CD14-positive monocyte (primary cell): ENCODE data around the gene UNC5CL. TPM values are rescaled to one million over a fixed set of nuclear protein-coding genes. Genes with fewer than 3 reads are reported as not detected.

Experiments used
- DNase-seq, 3 donors: peaks; one replicate each; pipeline ENCODE4 v3.0.0-alpha.2; 2011 to 2022
- H2AFZ ChIP-seq: 2 replicates; pipeline ENCODE4 v1.6.0; 2012; ENCODE audit warnings: mild to moderate bottlenecking, low read depth, low read length, inconsistent platforms; ENCODE audit not compliant: insufficient read depth, poor library complexity, severe bottlenecking
- H3K27ac ChIP-seq, 2 donors: 1 replicate in 1 of 2; 2 replicates in 1 of 2; pipeline ENCODE4 v1.5.1; 2012 to 2013; ENCODE audit warnings: low read length in 2 of 2, control low read depth in 1 of 2, inconsistent platforms in 1 of 2, low read depth in 1 of 2, mild to moderate bottlenecking in 1 of 2
- H3K27me3 ChIP-seq, 2 donors: one replicate each; pipeline versions ENCODE4 v1.6.0 to v1.6.1; 2011 to 2013; ENCODE audit warnings: low read length in 2 of 2; ENCODE audit not compliant: control insufficient read depth in 2 of 2, insufficient read depth in 2 of 2
- H3K36me3 ChIP-seq, 2 donors: replicated peaks in 1 of 2; 1 replicate in 1 of 2; 2 replicates in 1 of 2; pipeline versions ENCODE4 v1.5.1 to v1.6.1; 2012 to 2013; ENCODE audit warnings: low read length in 2 of 2, control low read depth in 1 of 2, inconsistent platforms in 1 of 2, mild to moderate bottlenecking in 1 of 2; ENCODE audit not compliant: insufficient read depth in 2 of 2, control insufficient read depth in 1 of 2
- H3K4me1 ChIP-seq, 2 donors: 1 replicate in 1 of 2; 2 replicates in 1 of 2; pipeline versions ENCODE4 v1.5.1 to v1.6.1; 2012 to 2013; ENCODE audit warnings: low read length in 2 of 2, control low read depth in 1 of 2, inconsistent platforms in 1 of 2, mild to moderate bottlenecking in 1 of 2, moderate library complexity in 1 of 2; ENCODE audit not compliant: insufficient read depth in 2 of 2, control insufficient read depth in 1 of 2
- H3K4me2 ChIP-seq: replicated peaks from 2 replicates; pipeline ENCODE3; 2012; ENCODE audit warnings: low read length, moderate library complexity, mild to moderate bottlenecking; ENCODE audit not compliant: poor library complexity, severe bottlenecking; ENCODE audit errors: extremely low read depth
- H3K4me3 ChIP-seq, 3 experiments: fragments of 200-600 bp in 1 of 3; sonication (generic) in 1 of 3; replicated peaks in 1 of 3; 1 replicate in 2 of 3; 2 replicates in 1 of 3; pipeline ENCODE4 v1.5.1; 2011 to 2013; ENCODE audit warnings: low read length in 3 of 3, mild to moderate bottlenecking in 3 of 3, control low read depth in 2 of 3, low read depth in 2 of 3, inconsistent platforms in 1 of 3, moderate library complexity in 1 of 3
- H3K79me2 ChIP-seq: 2 replicates; pipeline ENCODE4 v1.6.0; 2012; ENCODE audit warnings: mild to moderate bottlenecking, control low read depth, inconsistent platforms, low read length, moderate library complexity; ENCODE audit not compliant: insufficient read depth
- H3K9ac ChIP-seq: 2 replicates; pipeline ENCODE4 v1.6.0; 2017; ENCODE audit warnings: low read length, mild to moderate bottlenecking; ENCODE audit not compliant: insufficient read depth, poor library complexity, severe bottlenecking
- H3K9me3 ChIP-seq, 2 donors: replicated peaks in 1 of 2; 1 replicate in 1 of 2; 2 replicates in 1 of 2; pipeline versions ENCODE4 v1.5.1 to v1.6.1; 2012 to 2013; ENCODE audit warnings: low read length in 2 of 2, control low read depth in 1 of 2; ENCODE audit not compliant: control insufficient read depth in 1 of 2, insufficient read depth in 1 of 2
- H4K20me1 ChIP-seq: 2 replicates; pipeline ENCODE4 v1.6.0; 2012; ENCODE audit warnings: mild to moderate bottlenecking, low read length, control low read depth, moderate library complexity; ENCODE audit not compliant: insufficient read depth
- H3K27ac Mint-ChIP-seq, 7 donors: one replicate each; pipeline ENCODE4 v1.8.0; 2020; ENCODE audit warnings: mild to moderate bottlenecking in 7 of 7, mixed read lengths in 7 of 7, moderate library complexity in 6 of 7, inconsistent platforms in 2 of 7
- H3K27me3 Mint-ChIP-seq, 3 donors: one replicate each; pipeline ENCODE4 v1.8.0; 2021 to 2022; ENCODE audit warnings: low read depth in 3 of 3, mild to moderate bottlenecking in 3 of 3, mixed read lengths in 3 of 3, moderate library complexity in 3 of 3, inconsistent platforms in 1 of 3
- H3K36me3 Mint-ChIP-seq, 2 donors: one replicate each; pipeline ENCODE4 v1.8.0; 2020; ENCODE audit warnings: mixed read lengths in 2 of 2, inconsistent platforms in 1 of 2, mild to moderate bottlenecking in 1 of 2
- H3K4me1 Mint-ChIP-seq: one replicate; pipeline ENCODE4 v1.8.0; 2020; ENCODE audit warnings: mild to moderate bottlenecking, mixed read lengths
- H3K4me3 Mint-ChIP-seq, 2 donors: one replicate each; pipeline ENCODE4 v1.8.0; 2020; ENCODE audit warnings: mild to moderate bottlenecking in 2 of 2, mixed read lengths in 2 of 2, moderate library complexity in 1 of 2
- H3K9me3 Mint-ChIP-seq, 7 donors: one replicate each; pipeline ENCODE4 v1.8.0; 2020 to 2022; ENCODE audit warnings: mixed read lengths in 7 of 7, mild to moderate bottlenecking in 6 of 7, moderate library complexity in 6 of 7, inconsistent platforms in 2 of 7
- CTCF ChIP-seq: fragments of 200-600 bp; IDR thresholded peaks from one replicate; pipeline ENCODE4 v1.8.0; 2022; ENCODE audit warnings: antibody characterized with exemption, mild to moderate bottlenecking
- WGBS: methylation state at CpG from one replicate; pipeline ENCODE4 v1.1.5; 2013; ENCODE audit warnings: missing lambda C conversion rate; ENCODE audit not compliant: insufficient coverage; 5-methylcytosine and 5-hydroxymethylcytosine counted together
- intact Hi-C, 2 donors: fragments of 100-400 bp; cut with micrococcal nuclease; formaldehyde crosslinking; loops; one replicate each; pipeline versions ENCODE4 v1.15.0 to v1.15.1; 2023
- polyA plus RNA-seq, 3 donors: library from polyadenylated mRNA; depleted of rRNA in 1 of 3; unstranded in 2 of 3; stranded (reverse) in 1 of 3; fragments of 300-500 nt in 2 of 3; fragments of >200 nt in 1 of 3; fragmentation: Illumina TruSeq in 2 of 3; gene quantifications; 1 replicate in 2 of 3; 2 replicates in 1 of 3; pipeline ENCODE4 v1.2.3, GENCODE V29; 2012 to 2021

Gene UNC5CL
- polyA plus RNA-seq, 3 donors, result 0.09 to 2.3 TPM; not detected in 1

GRCh38 chr6:41038205-41038604 lies 816 bp downstream of the UNC5CL start:
- H3K27ac Mint-ChIP-seq, result no peak overlapping the region

DNA sequence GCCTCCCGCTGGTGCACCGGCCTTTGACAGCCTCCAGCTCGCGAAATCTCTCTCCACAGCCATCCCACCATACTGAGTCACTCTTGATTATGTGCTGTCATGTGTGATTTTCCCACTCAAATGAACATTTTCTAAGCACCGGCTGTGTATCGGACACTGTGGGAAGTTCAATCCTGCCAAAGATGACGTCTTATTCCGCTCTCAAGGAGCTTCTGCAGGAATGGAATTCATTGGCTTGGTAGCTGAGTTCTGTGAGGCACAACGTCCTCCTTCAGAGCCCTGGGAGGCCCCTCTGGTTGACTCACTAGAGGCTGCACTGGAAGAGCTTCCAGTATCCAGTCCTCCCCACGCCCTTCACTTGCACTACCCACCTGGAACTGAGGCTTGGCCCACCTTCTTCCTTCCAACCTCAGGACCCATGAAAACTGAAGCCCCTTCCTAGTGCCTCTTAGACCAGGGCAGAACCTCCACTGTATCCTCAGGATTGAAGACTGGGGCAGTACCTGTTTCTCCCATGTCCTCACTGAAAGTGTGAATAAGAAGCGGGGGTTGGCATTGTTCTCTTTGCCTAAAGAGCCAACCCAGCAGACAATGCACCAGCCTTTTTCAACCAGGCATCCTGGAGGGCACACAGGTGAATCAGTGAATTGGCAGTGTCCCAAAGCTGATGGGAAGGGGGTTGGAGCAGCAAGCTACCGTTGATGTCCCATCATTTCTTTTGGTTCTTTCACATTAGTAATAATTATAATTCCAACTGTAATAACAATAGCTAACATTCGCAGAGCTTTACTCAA lies 1.7 kb downstream of the UNC5CL start:
- Histone ChIP-seq H3K4me1 (no peaks in the 10 kb centered on the region), H3K79me2 (no peaks in the 10 kb centered on the region), H3K9ac (no peak overlapping the region), H3K36me3 (no peaks in the 10 kb centered on the region), H3K9me3 (no peaks in the 10 kb centered on the region), H3K27me3 (no peaks in the 10 kb centered on the region), H3K27ac (no peak overlapping the region), H3K4me3 (no peak overlapping the region), H3K4me2 (no peak overlapping the region), H4K20me1 (no peaks in the 10 kb centered on the region), H2AFZ (no peak overlapping the region)
- 94% methylated on average over 6 of the region's 13 CpGs for WGBS
- Mint-ChIP-seq H3K27ac (no peak overlapping the region), H3K9me3 (no peaks in the 10 kb centered on the region), H3K4me3 (no peak overlapping the region), H3K27me3 (peaks cover 0 to 6% (median 0%) of the 10 kb centered on the region in 3 donors), H3K36me3 (no peaks in the 10 kb centered on the region), H3K4me1 (peaks cover 8% of the 10 kb centered on the region)
- no peak for TF ChIP-seq CTCF
- DNase-seq, result no peak
- intact Hi-C loops, result no loop called here

More at GRCh38 chr6:41038205-41038604, 816 bp downstream of the UNC5CL start:
- WGBS, result 100% methylated on average over 2 of the region's 3 CpGs
- no peak overlapping the region for H2AFZ ChIP-seq
- H3K4me3 ChIP-seq, result no peak overlapping the region
- intact Hi-C loops, result no loop called here
- H3K79me2 ChIP-seq, result no peaks in the 10 kb centered on the region
- no peak overlapping the region for H3K27ac ChIP-seq
- Mint-ChIP-seq H3K4me3 (no peak overlapping the region), H3K27me3 (peaks cover 0 to 6% (median 0%) of the 10 kb centered on the region in 3 donors), H3K36me3 (no peaks in the 10 kb centered on the region), H3K9me3 (no peaks in the 10 kb centered on the region), H3K4me1 (peaks cover 8% of the 10 kb centered on the region)
- H4K20me1 ChIP-seq, result no peaks in the 10 kb centered on the region
- no peak overlapping the region for H3K4me2 ChIP-seq
- TF ChIP-seq CTCF, result no peak
- H3K9ac ChIP-seq, result no peak overlapping the region
- no peaks in the 10 kb centered on the region for H3K36me3 ChIP-seq
- no peaks in the 10 kb centered on the region for H3K27me3 ChIP-seq
- no peaks in the 10 kb centered on the region for H3K9me3 ChIP-seq
- no peaks in the 10 kb centered on the region for H3K4me1 ChIP-seq
- DNase-seq, result no peak
